NCI-H128 (cell line): Measurements from ENCODE around the gene HIRIP3.

Source experiments
- DNase-seq: peaks from one replicate; lab custom pipeline; 2025; ENCODE audit not compliant: unreplicated experiment; lab: John Stamatoyannopoulos, UW

Gene HIRIP3

GRCh38 chr16:29984137-29984763 lies 11.2 kb downstream of the HIRIP3 start:
- DNase-seq: no peak

- no peak for DNase-seq
These were observed 11.8 kb downstream of the HIRIP3 start for GRCh38 chr16:29983420-29984136.

GRCh38 chr16:29982560-29983419 lies 12.6 kb downstream of the HIRIP3 start:
- no peak for DNase-seq

GRCh38 chr16:29978564-29979270 lies 16.7 kb downstream of the HIRIP3 start:
- no peak for DNase-seq

GRCh38 chr16:29978081-29978480 lies 17.3 kb downstream of the HIRIP3 start:
- no peak for DNase-seq

GRCh38 chr16:29977063-29977825 lies 18.2 kb downstream of the HIRIP3 start:
- no peak for DNase-seq

- DNase-seq: no peak
These were observed 19.5 kb downstream of the HIRIP3 start for GRCh38 chr16:29975811-29976511.

GRCh38 chr16:29975134-29975538 lies 20.3 kb downstream of the HIRIP3 start:
- DNase-seq: no peak

- DNase-seq: no peak
These were observed 20.9 kb downstream of the HIRIP3 start for GRCh38 chr16:29974291-29975133.

GRCh38 chr16:29973384-29974246 lies 21.8 kb downstream of the HIRIP3 start, which contains the start of gene TAOK2:
TAOK2 (plus strand) TSS chr16:29973868; CDS start chr16:29977773, 3,905 bp downstream.
- peak; percentile 88 for DNase-seq

GRCh38 chr16:29972992-29973383 lies 22.4 kb downstream of the HIRIP3 start:
- DNase-seq: no peak

GRCh38 chr16:29972500-29972899 lies 22.9 kb downstream of the HIRIP3 start:
- no peak for DNase-seq

GRCh38 chr16:29971304-29971703 lies 24.1 kb downstream of the HIRIP3 start:
- DNase-seq: no peak

- no peak for DNase-seq
These were observed 27.2 kb downstream of the HIRIP3 start for GRCh38 chr16:29968205-29968604.

GRCh38 chr16:29963021-29963743 lies 32.2 kb downstream of the HIRIP3 start:
- no peak for DNase-seq

- no peak for DNase-seq
These were observed 32.9 kb downstream of the HIRIP3 start for GRCh38 chr16:29962344-29962994.
